ENCODE measurements around the gene SF3B4.
"Not testable (repeated sequence)": the region's sequence is repeated elsewhere in the genome, so short reads cannot be mapped to it uniquely, and the experiment has no call there.

Gene SF3B4

GRCh38 chr1:149887196-149887455 lies 40.5 kb downstream of the SF3B4 start:
- not testable (repeated sequence) for DNase-seq

- peak; percentile 70 to 78 for DNase-seq
Measured at GRCh38 chr1:149886396-149887195, 41.0 kb downstream of the SF3B4 start.

GRCh38 chr1:149886121-149886395 lies 41.5 kb downstream of the SF3B4 start:
- DNase-seq = not testable (repeated sequence)

GRCh38 chr1:149885339-149886120 lies 42.1 kb downstream of the SF3B4 start:
- DNase-seq = peak; percentile 55 to 58

GRCh38 chr1:149884433-149885338 lies 42.9 kb downstream of the SF3B4 start:
- DNase-seq = no peak

- DNase-seq = no peak
Measured at GRCh38 chr1:149883598-149884247, 43.9 kb downstream of the SF3B4 start.

GRCh38 chr1:149881876-149882275 lies 45.7 kb downstream of the SF3B4 start:
- DNase-seq = no peak

- DNase-seq = peak in 1 of 2 experiments; percentile 18
Measured at GRCh38 chr1:149879556-149879955, 48.0 kb downstream of the SF3B4 start.

- no peak for DNase-seq
Measured at GRCh38 chr1:149877211-149877946, 50.2 kb downstream of the SF3B4 start.

All from activated CD4-positive, alpha-beta T cell treated with anti-CD3 and anti-CD28 coated beads, Interleukin-2, amount 50 U/mL, for 4 hours (primary cell).